Measurements from ENCODE around the gene CALHM5. TPM values are rescaled to one million over a fixed set of nuclear protein-coding genes. Genes with fewer than 3 reads are reported as not detected.
A peak's percentile ranks its signal among the peaks of the same experiment; 100 is the strongest.

The CALHM5 gene
- total and polyA plus RNA-seq, 10 of the 15 experiments (the other 5 are each of a cell fraction or from before 2014, with no cell fraction given), result not detected

- no peak for TF ChIP-seq ZBTB40 (IDR thresholded peaks at IDR 0.05; ENCODE audit: borderline replicate concordance)
- no peak for TF ChIP-seq RELA (IDR thresholded peaks at IDR 0.05; ENCODE audit: borderline replicate concordance, partially characterized antibody)
- no peak for TF ChIP-seq IKZF2 (IDR thresholded peaks at IDR 0.05)
- peak; percentile 65; the same call in 1 of the 2 replicates for TF ChIP-seq MXI1 (IDR thresholded peaks at IDR 0.05; ENCODE audit: low read depth, low read length)
These were observed 49.2 kb upstream of the CALHM5 start (continued) for GRCh38 chr6:116461932-116462885.

- FAIRE-seq, result no peak
- TF ChIP-seq FOXK2 (IDR thresholded peaks at IDR 0.05), result no peak
- TF ChIP-seq HDGF (IDR thresholded peaks at IDR 0.05), result no peak
- no peak for TF ChIP-seq MTA2 (IDR thresholded peaks at IDR 0.05; ENCODE audit: low read depth)
- no peak for TF ChIP-seq IRF3 (IDR thresholded peaks at IDR 0.05)
- TF ChIP-seq TBL1XR1 (IDR thresholded peaks at IDR 0.05; ENCODE audit: low read depth, low read length), result no peak
- no peak for TF ChIP-seq E2F4 (IDR thresholded peaks at IDR 0.05; ENCODE audit: low read depth, low read length)
- no peak for TF ChIP-seq SUZ12 (IDR thresholded peaks at IDR 0.05; ENCODE audit: unreplicated experiment)
- no peak for TF ChIP-seq ZNF217 (IDR thresholded peaks at IDR 0.05)
- TF ChIP-seq HDAC6 (IDR thresholded peaks at IDR 0.05; ENCODE audit: unreplicated experiment), result no peak
- Histone ChIP-seq H3K4me1 (ENCODE audit: control insufficient read depth, insufficient read depth, low read length) (peaks cover 17% of the 10 kb centered on the region), H3K9ac (ENCODE audit: control insufficient read depth, insufficient read depth, low read length) (no peak overlapping the region), H3K9me3 (replicated peaks; ENCODE audit: control insufficient read depth, insufficient read depth, low read length) (no peaks in the 10 kb centered on the region), H3K27ac (ENCODE audit: control insufficient read depth, insufficient read depth) (no peak overlapping the region), H3K4me2 (ENCODE audit: control insufficient read depth, insufficient read depth) (no peak overlapping the region), H4K20me1 (ENCODE audit: control insufficient read depth, insufficient read depth) (no peaks in the 10 kb centered on the region), H2AFZ (ENCODE audit: control insufficient read depth, low read depth, low read length) (no peak overlapping the region), H3K36me3 (ENCODE audit: control insufficient read depth in 2 of 2, insufficient read depth in 2 of 2, low read length in 1 of 2) (no peaks in the 10 kb centered on the region), H3K27me3 (replicated peaks in 1 of 2; ENCODE audit: control insufficient read depth in 2 of 2, insufficient read depth in 2 of 2, low read length in 1 of 2) (peaks cover 0 to 3% of the 10 kb centered on the region in 2 experiments; a peak in 3 of 4 replicates), H3K79me2 (ENCODE audit: control insufficient read depth, insufficient read depth, low read length) (no peaks in the 10 kb centered on the region), H3K4me3 (no peak overlapping the region)
- WGBS (ENCODE audit: insufficient coverage, insufficient replicate concordance, low lambda C conversion rate, missing lambda C conversion rate), result 99% methylated on average over 4 of the region's 4 CpGs
- DNase-seq (ENCODE audit: low read depth, low spot score), result no peak
- ChIA-PET POLR2A (no interaction called here), SMC1A (ENCODE audit: uncharacterized antibody, unreplicated experiment) (interaction anchor here (0.6 to 1.5 kb wide), 6 partner anchors 14 to 490 kb away, joined by 3 to 4 read pairs (median 3); no protein-coding TSS in a partner anchor), CTCF (interaction anchor here (0.6 to 1.5 kb wide), 6 partner anchors 12 to 177 kb away, joined by 3 to 4 read pairs (median 3); no protein-coding TSS in a partner anchor), RAD21 (ENCODE audit: unreplicated experiment) (no interaction called here)
- intact Hi-C loops (cut with micrococcal nuclease; ENCODE audit: unreplicated experiment), result no loop called here
- in situ Hi-C loops (cut with MboI), result no loop called here
- BruUV-seq (replicated peaks), result no TSS peak
- no peak for ATAC-seq
These were observed 48.1 kb upstream of the CALHM5 start for GRCh38 chr6:116463301-116463700.
